GM12872 (cell line): Measurements from ENCODE around the gene SEC16B.

Source experiments
- CTCF ChIP-seq: IDR thresholded peaks from 3 replicates; pipeline ENCODE4 v1.5.1; 2011; ENCODE audit warnings: low read depth, mild to moderate bottlenecking, low read length, moderate library complexity; ENCODE audit not compliant: insufficient read depth

SEC16B gene

GRCh38 chr1:177907000-177907399, 62.9 kb downstream of the SEC16B start:
- TF ChIP-seq CTCF: no peak

- TF ChIP-seq CTCF: no peak
Observed at GRCh38 chr1:177905686-177906085, 64.2 kb downstream of the SEC16B start.

- TF ChIP-seq CTCF: no peak
Observed at GRCh38 chr1:177902266-177902665, 67.6 kb downstream of the SEC16B start.

GRCh38 chr1:177897998-177898654, 71.7 kb downstream of the SEC16B start:
- TF ChIP-seq CTCF: no peak

- no peak for TF ChIP-seq CTCF
Observed at GRCh38 chr1:177897281-177897997, 72.4 kb downstream of the SEC16B start.
